ENCODE results near the gene SEC61A1.

The SEC61A1 gene

GRCh38 chr3:128070898-128071591 is 18.8 kb downstream of the SEC61A1 start:
- no peak for TF ChIP-seq CTCF (IDR thresholded peaks at IDR 0.05; ENCODE audit: low read depth, low read length)
- H3K4me3 ChIP-seq (ENCODE audit: low read depth, low read length), result no peak overlapping the region
- in situ Hi-C loops (cut with HindIII; ENCODE audit: low sequenced_read_pairs), result no loop called here
- no peak for DNase-seq (ENCODE audit: low read depth, low spot score)

GRCh38 chr3:128071771-128072453 is 19.7 kb downstream of the SEC61A1 start:
- no peak for TF ChIP-seq CTCF (IDR thresholded peaks at IDR 0.05; ENCODE audit: low read depth, low read length)
- no peak for DNase-seq (ENCODE audit: low read depth, low spot score)
- H3K4me3 ChIP-seq (ENCODE audit: low read depth, low read length), result no peak overlapping the region
- in situ Hi-C loops (cut with HindIII; ENCODE audit: low sequenced_read_pairs), result no loop called here

- no peak for DNase-seq (ENCODE audit: low read depth, low spot score)
- TF ChIP-seq CTCF (IDR thresholded peaks at IDR 0.05; ENCODE audit: low read depth, low read length), result no peak
- H3K4me3 ChIP-seq (ENCODE audit: low read depth, low read length), result no peak overlapping the region
- in situ Hi-C loops (cut with HindIII; ENCODE audit: low sequenced_read_pairs), result no loop called here
These were observed 20.4 kb downstream of the SEC61A1 start for GRCh38 chr3:128072454-128073184.

GRCh38 chr3:128073185-128073725 is 21.0 kb downstream of the SEC61A1 start:
- in situ Hi-C loops (cut with HindIII; ENCODE audit: low sequenced_read_pairs), result no loop called here
- DNase-seq (ENCODE audit: low read depth, low spot score), result no peak
- TF ChIP-seq CTCF (IDR thresholded peaks at IDR 0.05; ENCODE audit: low read depth, low read length), result no peak
- no peak overlapping the region for H3K4me3 ChIP-seq (ENCODE audit: low read depth, low read length)

- in situ Hi-C loops (cut with HindIII; ENCODE audit: low sequenced_read_pairs), result no loop called here
- TF ChIP-seq CTCF (IDR thresholded peaks at IDR 0.05; ENCODE audit: low read depth, low read length), result no peak
- DNase-seq (ENCODE audit: low read depth, low spot score), result no peak
- H3K4me3 ChIP-seq (ENCODE audit: low read depth, low read length), result no peak overlapping the region
These were observed 21.6 kb downstream of the SEC61A1 start for GRCh38 chr3:128073807-128074206.

- in situ Hi-C loops (cut with HindIII; ENCODE audit: low sequenced_read_pairs), result no loop called here
- no peak for TF ChIP-seq CTCF (IDR thresholded peaks at IDR 0.05; ENCODE audit: low read depth, low read length)
- DNase-seq (ENCODE audit: low read depth, low spot score), result no peak
- H3K4me3 ChIP-seq (ENCODE audit: low read depth, low read length), result no peak overlapping the region
These were observed 22.7 kb downstream of the SEC61A1 start for GRCh38 chr3:128074851-128075521.

All from astrocyte of the spinal cord (primary cell).